Lung (tissue), 12 donors: ENCODE measurements around the gene GNAZ. TPM values are rescaled to one million over a fixed set of nuclear protein-coding genes. Genes with fewer than 3 reads are reported as not detected.

Experiments used
- ATAC-seq: fragments of 200-7000 bp; cut with Tn5 transposase; one replicate; pipeline ENCODE4 v1.9.1; 2020; ENCODE audit warnings: moderate number of reproducible peaks; ENCODE audit not compliant: insufficient read depth, low FRiP score
- DNase-seq, 3 donors: peaks; one replicate each; pipeline ENCODE4 v3.0.0-alpha.2; 2013 to 2017
- H3K27ac ChIP-seq, 2 donors: one replicate each; pipeline ENCODE4 v1.5.1; 2013; ENCODE audit warnings: mild to moderate bottlenecking in 2 of 2, moderate library complexity in 2 of 2, control low read depth in 1 of 2, inconsistent platforms in 1 of 2, low read depth in 1 of 2, low read length in 1 of 2
- H3K27me3 ChIP-seq, 3 donors: one replicate each; pipeline ENCODE4 v1.5.1; 2013; ENCODE audit warnings: low read length in 2 of 3; ENCODE audit not compliant: control insufficient read depth in 3 of 3, insufficient read depth in 3 of 3
- H3K36me3 ChIP-seq, 4 donors: one replicate each; pipeline ENCODE4 v1.5.1; 2013; ENCODE audit warnings: low read length in 4 of 4, mild to moderate bottlenecking in 1 of 4, moderate library complexity in 1 of 4; ENCODE audit not compliant: control insufficient read depth in 4 of 4, insufficient read depth in 4 of 4
- H3K4me1 ChIP-seq, 5 donors: one replicate each; pipeline ENCODE4 v1.5.1; 2013; ENCODE audit warnings: low read length in 5 of 5, mild to moderate bottlenecking in 2 of 5, moderate library complexity in 1 of 5; ENCODE audit not compliant: control insufficient read depth in 5 of 5, insufficient read depth in 5 of 5
- H3K4me3 ChIP-seq: one replicate; pipeline ENCODE4 v1.5.1; 2013; ENCODE audit warnings: mild to moderate bottlenecking, control low read depth, moderate library complexity
- H3K9ac ChIP-seq, 2 donors: one replicate each; pipeline ENCODE4 v1.5.1; 2013; ENCODE audit warnings: low read length in 2 of 2, control low read depth in 1 of 2; ENCODE audit not compliant: insufficient read depth in 1 of 2
- H3K9me3 ChIP-seq, 4 donors: one replicate each; pipeline ENCODE4 v1.5.1; 2013; ENCODE audit warnings: low read length in 3 of 4, mild to moderate bottlenecking in 1 of 4, moderate library complexity in 1 of 4; ENCODE audit not compliant: control insufficient read depth in 4 of 4, insufficient read depth in 3 of 4
- WGBS, 2 donors: extraction: QIAGEN DNeasy Blood & Tissue Kit; methylation state at CpG; one replicate each; pipeline ENCODE4 v1.1.7; 2013; 5-methylcytosine and 5-hydroxymethylcytosine counted together
- polyA plus RNA-seq, 2 donors: library from polyadenylated mRNA; stranded (reverse); fragments of 200-250 nt; gene quantifications; one replicate each; pipeline ENCODE4 v1.2.1, GENCODE V29; 2013
- total RNA-seq, 2 donors: library from RNA; depleted of rRNA in 1 of 2; stranded (reverse); fragments of >200 nt in 1 of 2; gene quantifications; one replicate each; pipeline ENCODE4 v1.2.1, GENCODE V29; 2014 to 2021
- TF ChIP-seq, protein P1 (sequence below): IDR thresholded peaks from 2 replicates; pipeline ENCODE4 v1.5.1; 2012; ENCODE audit warnings: mild to moderate bottlenecking; ENCODE audit errors: control extremely low read depth, extremely low read depth
- donor health status: control.
- donor health status: control.
- donor health status: Bipolar disorder and iron deficiency.
- donor health status: healthy.
- donor health status: DM: yes; HTN: yes; CAD: no.

The GNAZ gene
- total and polyA plus RNA-seq, 4 donors, result 0.77 to 5.0 (median 2.3) TPM

DNA sequence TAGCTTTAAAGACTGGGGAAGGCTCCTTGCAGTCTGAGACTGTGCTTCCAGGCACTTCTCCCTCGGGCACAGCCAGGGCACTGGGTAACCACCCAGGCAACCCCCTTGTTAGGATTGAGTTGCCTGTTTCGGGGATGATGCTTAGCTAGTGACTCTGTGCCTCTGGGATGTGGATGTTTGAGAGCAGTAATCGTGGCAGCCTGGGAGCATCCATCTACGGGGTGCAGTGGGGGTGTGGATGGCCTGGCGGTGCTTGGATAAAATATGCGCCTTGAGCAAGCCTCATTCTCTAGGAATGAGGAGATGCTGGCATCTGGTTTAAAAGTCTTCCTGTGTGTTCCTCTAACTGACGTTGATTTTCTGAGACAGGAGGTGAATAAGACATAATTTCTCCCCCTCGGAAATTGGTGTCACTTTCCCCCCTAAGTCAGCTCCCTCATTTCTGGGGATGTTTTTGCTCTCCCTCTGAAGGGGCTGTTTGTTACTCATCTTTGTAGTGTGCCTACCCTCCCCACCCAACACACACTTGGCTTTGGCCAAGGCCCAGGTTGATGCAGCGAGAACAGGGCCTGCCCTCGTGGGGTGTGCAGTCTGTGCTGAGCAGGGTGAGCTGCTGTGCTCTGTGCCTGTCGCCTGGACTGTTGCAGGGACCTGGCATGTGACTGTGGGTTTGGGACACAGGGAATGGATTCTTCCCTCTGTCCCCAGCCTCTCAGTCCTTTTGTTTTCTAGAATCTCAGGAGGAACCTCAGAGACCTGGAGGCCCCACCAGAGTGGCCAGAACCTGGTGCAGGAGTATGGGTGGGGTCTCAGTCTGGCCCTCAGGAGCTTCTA is 2.0 kb downstream of the GNAZ start:
- no peak overlapping the region for H3K27ac ChIP-seq
- H3K9me3 ChIP-seq, result no peaks in the 10 kb centered on the region
- no peaks in the 10 kb centered on the region for H3K36me3 ChIP-seq
- DNase-seq, result peak in 1 of 3 donors; percentile 3
- no peak overlapping the region for H3K4me3 ChIP-seq
- H3K9ac ChIP-seq, result no peak overlapping the region
- ATAC-seq, result no peak
- WGBS, 2 donors, result 85 to 88% methylated on average over 11 of the region's 11 CpGs
- peaks cover 0 to 7% (median 0%) of the 10 kb centered on the region in 3 donors for H3K27me3 ChIP-seq
- TF ChIP-seq, protein P1, sequence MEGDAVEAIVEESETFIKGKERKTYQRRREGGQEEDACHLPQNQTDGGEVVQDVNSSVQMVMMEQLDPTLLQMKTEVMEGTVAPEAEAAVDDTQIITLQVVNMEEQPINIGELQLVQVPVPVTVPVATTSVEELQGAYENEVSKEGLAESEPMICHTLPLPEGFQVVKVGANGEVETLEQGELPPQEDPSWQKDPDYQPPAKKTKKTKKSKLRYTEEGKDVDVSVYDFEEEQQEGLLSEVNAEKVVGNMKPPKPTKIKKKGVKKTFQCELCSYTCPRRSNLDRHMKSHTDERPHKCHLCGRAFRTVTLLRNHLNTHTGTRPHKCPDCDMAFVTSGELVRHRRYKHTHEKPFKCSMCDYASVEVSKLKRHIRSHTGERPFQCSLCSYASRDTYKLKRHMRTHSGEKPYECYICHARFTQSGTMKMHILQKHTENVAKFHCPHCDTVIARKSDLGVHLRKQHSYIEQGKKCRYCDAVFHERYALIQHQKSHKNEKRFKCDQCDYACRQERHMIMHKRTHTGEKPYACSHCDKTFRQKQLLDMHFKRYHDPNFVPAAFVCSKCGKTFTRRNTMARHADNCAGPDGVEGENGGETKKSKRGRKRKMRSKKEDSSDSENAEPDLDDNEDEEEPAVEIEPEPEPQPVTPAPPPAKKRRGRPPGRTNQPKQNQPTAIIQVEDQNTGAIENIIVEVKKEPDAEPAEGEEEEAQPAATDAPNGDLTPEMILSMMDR, result no peak
- peaks cover 0 to 13% (median 0%) of the 10 kb centered on the region in 5 donors for H3K4me1 ChIP-seq

GRCh38 chr22:23072911-23073491 is 2.7 kb downstream of the GNAZ start:
- TF ChIP-seq, protein P1, result no peak
- no peak overlapping the region for H3K27ac ChIP-seq

GRCh38 chr22:23073526-23074229 is 3.4 kb downstream of the GNAZ start:
- Histone ChIP-seq H3K27me3 (peaks cover 0 to 7% (median 0%) of the 10 kb centered on the region in 3 donors), H3K4me1 (peaks cover 0 to 13% (median 7%) of the 10 kb centered on the region in 5 donors), H3K27ac (no peak overlapping the region), H3K4me3 (no peak overlapping the region), H3K9ac (no peak overlapping the region), H3K9me3 (no peaks in the 10 kb centered on the region), H3K36me3 (no peaks in the 10 kb centered on the region)
- DNase-seq (no peak), ATAC-seq (no peak)
- WGBS, 2 donors, result 84 to 86% methylated on average over 13 of the region's 13 CpGs
- TF ChIP-seq, protein P1, result no peak

More at GRCh38 chr22:23072911-23073491, 2.7 kb downstream of the GNAZ start:
- ATAC-seq (no peak), DNase-seq (peak in 2 of 3 donors; percentile 1 to 25)
- 90 to 93% methylated on average over 11 of the region's 11 CpGs for WGBS, 2 donors
- Histone ChIP-seq H3K4me1 (peaks cover 0 to 13% (median 6%) of the 10 kb centered on the region in 5 donors), H3K9ac (no peak overlapping the region), H3K36me3 (no peaks in the 10 kb centered on the region), H3K4me3 (no peak overlapping the region), H3K27me3 (peaks cover 0 to 7% (median 0%) of the 10 kb centered on the region in 3 donors), H3K9me3 (no peaks in the 10 kb centered on the region)
